ENCODE measurements around the gene RRAGD. TPM values are rescaled to one million over a fixed set of nuclear protein-coding genes. Genes with fewer than 3 reads are reported as not detected.

The RRAGD gene
- total RNA-seq, 2 donors from 2014 or later: 0.95 to 2.0 TPM

GRCh38 chr6:89368999-89369398 lies 43.1 kb downstream of the RRAGD start:
- H3K4me3 Mint-ChIP-seq: no peak overlapping the region
- no peaks in the 10 kb centered on the region for H3K27me3 Mint-ChIP-seq (ENCODE audit: insufficient read depth)

GRCh38 chr6:89368107-89368506 lies 44.0 kb downstream of the RRAGD start:
- DNase-seq: peak; percentile 89
- 30% methylated on average over 6 of the region's 6 CpGs; no CpG with 5 or more reads in 1 of the 2 experiments for WGBS, 2 experiments (ENCODE audit: insufficient coverage in 1 of 2, insufficient read length in 1 of 2)
- Mint-ChIP-seq H3K4me1 (peaks cover 7% of the 10 kb centered on the region), H3K4me3 (no peak overlapping the region), H3K27ac (no peak overlapping the region), H3K9me3 (no peaks in the 10 kb centered on the region), H3K36me3 (ENCODE audit: low read depth) (no peaks in the 10 kb centered on the region), H3K27me3 (ENCODE audit: insufficient read depth) (peaks cover 1% of the 10 kb centered on the region)
- Histone ChIP-seq H3K4me1 (ENCODE audit: control insufficient read depth, insufficient read depth, low read length) (peaks cover 4% of the 10 kb centered on the region), H3K27ac (ENCODE audit: low read depth, low read length) (no peak overlapping the region), H3K27me3 (ENCODE audit: control insufficient read depth, insufficient read depth, low read length, poor library complexity, severe bottlenecking) (no peaks in the 10 kb centered on the region), H3K4me3 (ENCODE audit: low read length) (no peak overlapping the region), H3K9me3 (ENCODE audit: control insufficient read depth, low read length) (no peaks in the 10 kb centered on the region), H3K36me3 (ENCODE audit: control insufficient read depth, insufficient read depth, low read length) (no peaks in the 10 kb centered on the region), H3K9ac (ENCODE audit: extremely low read depth, low read length, poor library complexity, severe bottlenecking) (no peak overlapping the region)
- TF ChIP-seq CTCF (conservative IDR thresholded peaks at IDR 0.05): peak; percentile 95

More at GRCh38 chr6:89368999-89369398, 43.1 kb downstream of the RRAGD start:
- Histone ChIP-seq H3K27me3 (ENCODE audit: control insufficient read depth, insufficient read depth, low read length, poor library complexity, severe bottlenecking) (no peaks in the 10 kb centered on the region), H3K4me3 (ENCODE audit: low read length) (no peak overlapping the region), H3K36me3 (ENCODE audit: control insufficient read depth, insufficient read depth, low read length) (no peaks in the 10 kb centered on the region), H3K27ac (ENCODE audit: low read depth, low read length) (no peak overlapping the region), H3K4me1 (ENCODE audit: control insufficient read depth, insufficient read depth, low read length) (peaks cover 3% of the 10 kb centered on the region), H3K9ac (ENCODE audit: extremely low read depth, low read length, poor library complexity, severe bottlenecking) (no peak overlapping the region), H3K9me3 (ENCODE audit: control insufficient read depth, low read length) (no peaks in the 10 kb centered on the region)
- DNase-seq: peak; percentile 77
- Mint-ChIP-seq H3K36me3 (ENCODE audit: low read depth) (no peaks in the 10 kb centered on the region), H3K4me1 (peaks cover 7% of the 10 kb centered on the region), H3K9me3 (no peaks in the 10 kb centered on the region), H3K27ac (no peak overlapping the region)
- peak; percentile 76 for TF ChIP-seq CTCF (conservative IDR thresholded peaks at IDR 0.05)
- WGBS, 2 experiments (ENCODE audit: insufficient coverage in 1 of 2, insufficient read length in 1 of 2): 27 to 52% methylated on average over 1 to 7 of the region's 7 CpGs

- DNase-seq: no peak
- Mint-ChIP-seq H3K4me1 (peaks cover 1% of the 10 kb centered on the region), H3K9me3 (no peaks in the 10 kb centered on the region), H3K4me3 (no peak overlapping the region), H3K27ac (no peak overlapping the region), H3K27me3 (ENCODE audit: insufficient read depth) (peaks cover 14% of the 10 kb centered on the region), H3K36me3 (ENCODE audit: low read depth) (no peaks in the 10 kb centered on the region)
- no peak for TF ChIP-seq CTCF (conservative IDR thresholded peaks at IDR 0.05)
- Histone ChIP-seq H3K27ac (ENCODE audit: low read depth, low read length) (no peak overlapping the region), H3K4me1 (ENCODE audit: control insufficient read depth, insufficient read depth, low read length) (peaks cover 4% of the 10 kb centered on the region), H3K9me3 (ENCODE audit: control insufficient read depth, low read length) (no peaks in the 10 kb centered on the region), H3K27me3 (ENCODE audit: control insufficient read depth, insufficient read depth, low read length, poor library complexity, severe bottlenecking) (no peaks in the 10 kb centered on the region), H3K36me3 (ENCODE audit: control insufficient read depth, insufficient read depth, low read length) (no peaks in the 10 kb centered on the region), H3K9ac (ENCODE audit: extremely low read depth, low read length, poor library complexity, severe bottlenecking) (no peak overlapping the region), H3K4me3 (ENCODE audit: low read length) (no peak overlapping the region)
Observed at GRCh38 chr6:89364586-89364985, 47.5 kb downstream of the RRAGD start.
